ENCODE measurements around the gene VWA5A.

GRCh38 chr11:124119103-124119502, 3.9 kb downstream of the VWA5A start:
- TF ChIP-seq CTCF (IDR thresholded peaks at IDR 0.05; ENCODE audit: low read depth, low read length) (no peak), POLR2A (IDR thresholded peaks at IDR 0.05; ENCODE audit: extremely low read depth, insufficient read length) (no peak)
